Myocyte (in vitro differentiated cells): ENCODE results near the gene MCU. TPM values are rescaled to one million over a fixed set of nuclear protein-coding genes. Genes with fewer than 3 reads are reported as not detected.

Source experiments
- microRNA-seq: library from miRNA; unstranded; fragments of <30 nt; microRNA quantifications from one replicate; pipeline ENCODE4, GENCODE V29; 2016
- total RNA-seq: library from RNA; depleted of rRNA; stranded (reverse); fragments of >200 nt; gene quantifications from 2 replicates; pipeline ENCODE4 v1.2.3, GENCODE V29; 2014

Gene MCU
- total RNA-seq, 1 donor from 2014 or later: 160 TPM

Small RNA genes lying within 50 kb of the gene (microRNA-seq; reads per million reads assigned to microRNA genes)
- gene MIR4676: 0.65 reads per million

Other genes starting within 250 kb of the MCU start
- 129 and 192 TPM in 2 replicates for gene MICU1, start 66.1 kb upstream of the MCU start, total RNA-seq
- 0.21 and 0.51 TPM in 2 replicates for gene OIT3, start 201.6 kb downstream of the MCU start, total RNA-seq